Astrocyte (in vitro differentiated cells and primary cell): ENCODE data around the gene ARHGAP26.

ENCODE experiments used
- CTCF ChIP-seq: IDR thresholded peaks from 2 replicates; pipeline ENCODE4 v1.5.1; 2011; ENCODE audit warnings: low read depth, mild to moderate bottlenecking, inconsistent platforms, low read length, moderate library complexity; ENCODE audit not compliant: insufficient read depth
- EZH2 ChIP-seq: IDR thresholded peaks from 2 replicates; pipeline ENCODE4 v1.6.1; 2012; ENCODE audit warnings: mild to moderate bottlenecking, low read length, inconsistent platforms; ENCODE audit not compliant: insufficient read depth

GRCh38 chr5:143059355-143059754 is 289.2 kb downstream of the ARHGAP26 start:
- no peak for TF ChIP-seq CTCF
- no peak for TF ChIP-seq EZH2
